Ovary (tissue), 9 donors: ENCODE results near the gene PPP2R2C. TPM values are rescaled to one million over a fixed set of nuclear protein-coding genes. Genes with fewer than 3 reads are reported as not detected.

Experiments
- DNase-seq, 5 donors: peaks; one replicate each; pipeline ENCODE4 v3.0.0-alpha.2; 2019 to 2020
- H3K27ac ChIP-seq, 2 donors: fragments of 200-600 bp; one replicate each; pipeline versions ENCODE4 v1.5.1 to v1.8.0; 2019 to 2022
- H3K27me3 ChIP-seq: fragments of 200-600 bp; one replicate; pipeline ENCODE4 v1.8.0; 2022
- H3K36me3 ChIP-seq: fragments of 200-600 bp; sonication (generic); one replicate; pipeline ENCODE4 v1.5.1; 2019
- H3K4me1 ChIP-seq: one replicate; pipeline ENCODE4 v1.8.1; 2013; ENCODE audit warnings: mild to moderate bottlenecking, moderate library complexity; ENCODE audit not compliant: insufficient read depth
- H3K4me3 ChIP-seq: fragments of 200-600 bp; sonication (generic); one replicate; pipeline ENCODE4 v1.5.1; 2017
- H3K9me3 ChIP-seq, 2 donors: fragments of 200-600 bp in 1 of 2; sonication (generic) in 1 of 2; one replicate each; pipeline versions ENCODE4 v1.5.1 to v1.8.1; 2013 to 2019; ENCODE audit warnings: mild to moderate bottlenecking in 1 of 2, moderate library complexity in 1 of 2
- CTCF ChIP-seq, 3 donors: fragments of 450-650 bp in 2 of 3; fragments of 200-600 bp in 1 of 3; IDR thresholded peaks; one replicate each; pipeline versions ENCODE4 v1.5.1 to v1.8.0; 2016 to 2022; ENCODE audit warnings: antibody characterized with exemption in 3 of 3, mild to moderate bottlenecking in 1 of 3
- EP300 ChIP-seq: sonication (generic); formaldehyde crosslinking; IDR thresholded peaks from one replicate; pipeline ENCODE4 v1.6.1; 2017; ENCODE audit warnings: antibody characterized with exemption
- POLR2A ChIP-seq: fragments of 450-650 bp; IDR thresholded peaks from one replicate; pipeline ENCODE4 v1.6.1; 2017; ENCODE audit warnings: antibody characterized with exemption, mild to moderate bottlenecking, moderate library complexity
- WGBS, 3 donors: extraction: QIAGEN DNeasy Blood & Tissue Kit in 1 of 3; methylation state at CpG; one replicate each; pipeline versions ENCODE4 v1.1.5 to v1.1.7; 2013 to 2017; 5-methylcytosine and 5-hydroxymethylcytosine counted together
- intact Hi-C, 4 donors: fragments of 100-400 bp; cut with DNase I; formaldehyde crosslinking; loops; one replicate each; pipeline versions ENCODE4 v1.11.0 to v1.15.1; 2022 to 2023
- polyA plus RNA-seq, 2 donors: library from polyadenylated mRNA; stranded (reverse); fragments of 200-250 nt in 1 of 2; fragments of 350-450 nt in 1 of 2; fragmentation: Illumina TruSeq in 1 of 2; extraction: RNeasy Lipid Tissue Mini Kit (QIAGEN cat#74804) in 1 of 2; gene quantifications; one replicate each; pipeline ENCODE4 v1.2.3, GENCODE V29; 2013 to 2014
- total RNA-seq, 7 donors: library from RNA; depleted of rRNA in 2 of 7; stranded (reverse); fragments of >200 nt in 2 of 7; fragmentation: NEBNext Ultra II Directional in 3 of 7; extraction: Animal tissue kit (Norgen Biotek cat#: 25700) in 3 of 7; gene quantifications; one replicate each; pipeline versions ENCODE4 v1.1.0 to v1.2.4, GENCODE V29; 2016 to 2023
- donor health status: DM: no; HTN: no; CAD: no; lungs with moderate emphysema.
- donor health status: DM: no; HTN: no; CAD: no.
- donor health status: Bipolar disorder and iron deficiency.
- donor health status: DM: yes; HTN: yes; CAD: no.
- donor health status: DM: no; HTN: no; CAD: no.
- donor health status: DM: yes; HTN: yes; CAD: no.

Gene PPP2R2C
- total and polyA plus RNA-seq, 9 donors = 0.12 to 4.5 (median 0.77) TPM

GRCh38 chr4:6360385-6360784 lies 112.0 kb downstream of the PPP2R2C start:
- no peak overlapping the region for H3K27ac ChIP-seq
- no peaks in the 10 kb centered on the region for H3K4me1 ChIP-seq
- 21 to 44% (median 34%) methylated on average over 10 of the region's 10 CpGs for WGBS, 3 donors
- intact Hi-C loops = no loop called here
- no peak overlapping the region for H3K4me3 ChIP-seq
- no peak for DNase-seq
- H3K36me3 ChIP-seq = no peaks in the 10 kb centered on the region
- no peaks in the 10 kb centered on the region for H3K27me3 ChIP-seq
- H3K9me3 ChIP-seq = no peaks in the 10 kb centered on the region
- TF ChIP-seq POLR2A (no peak), CTCF (IDR thresholded peaks at IDR 0.05) (no peak), EP300 (no peak)

- H3K4me3 ChIP-seq = no peak overlapping the region
- H3K27me3 ChIP-seq = no peaks in the 10 kb centered on the region
- no peak for DNase-seq
- H3K27ac ChIP-seq = no peak overlapping the region
- H3K4me1 ChIP-seq = no peaks in the 10 kb centered on the region
- H3K36me3 ChIP-seq = no peaks in the 10 kb centered on the region
- intact Hi-C loops = no loop called here
- WGBS, 3 donors = 64 to 72% (median 65%) methylated on average over 11 of the region's 11 CpGs
- H3K9me3 ChIP-seq = no peaks in the 10 kb centered on the region
- TF ChIP-seq POLR2A (no peak), EP300 (no peak), CTCF (IDR thresholded peaks at IDR 0.05) (no peak)
Measured at GRCh38 chr4:6359536-6360308, 112.7 kb downstream of the PPP2R2C start.

GRCh38 chr4:6357476-6357875 lies 114.9 kb downstream of the PPP2R2C start:
- Histone ChIP-seq H3K27ac (no peak overlapping the region), H3K4me1 (no peaks in the 10 kb centered on the region), H3K9me3 (no peaks in the 10 kb centered on the region), H3K36me3 (no peaks in the 10 kb centered on the region), H3K4me3 (no peak overlapping the region), H3K27me3 (no peaks in the 10 kb centered on the region)
- TF ChIP-seq CTCF (IDR thresholded peaks at IDR 0.05) (no peak), POLR2A (no peak), EP300 (no peak)
- intact Hi-C loops = no loop called here
- 79 to 94% (median 89%) methylated on average over 6 of the region's 6 CpGs for WGBS, 3 donors
- no peak for DNase-seq

- Histone ChIP-seq H3K27ac (no peak overlapping the region), H3K4me1 (no peaks in the 10 kb centered on the region), H3K4me3 (no peak overlapping the region), H3K9me3 (no peaks in the 10 kb centered on the region), H3K36me3 (no peaks in the 10 kb centered on the region), H3K27me3 (no peaks in the 10 kb centered on the region)
- no peak for DNase-seq
- intact Hi-C loops = no loop called here
- 85 to 92% (median 85%) methylated on average over 11 of the region's 11 CpGs for WGBS, 3 donors
- TF ChIP-seq POLR2A (no peak), EP300 (no peak), CTCF (IDR thresholded peaks at IDR 0.05) (no peak)
Measured at GRCh38 chr4:6356076-6356560, 116.3 kb downstream of the PPP2R2C start.
